NCI-H2227 treated with DMSO at 0.1 percent for 48 hours (cell line): Measurements from ENCODE around the gene ENTPD3.
A peak's percentile ranks its signal among the peaks of the same experiment; 100 is the strongest.
"Not testable (repeated sequence)": the region's sequence is repeated elsewhere in the genome, so short reads cannot be mapped to it uniquely, and the experiment has no call there.

Source experiments
- DNase-seq: peaks from one replicate; lab custom pipeline; 2025; lab: John Stamatoyannopoulos, UW

ENTPD3 gene

GRCh38 chr3:40407007-40407406 is 20.0 kb downstream of the ENTPD3 start:
- DNase-seq: no peak

- no peak for DNase-seq
Measured at GRCh38 chr3:40407611-40408010, 20.6 kb downstream of the ENTPD3 start.

- no peak for DNase-seq
Measured at GRCh38 chr3:40414270-40414669, 27.3 kb downstream of the ENTPD3 start.

- DNase-seq: no peak
Measured at GRCh38 chr3:40417845-40418543, 31.0 kb downstream of the ENTPD3 start.

- DNase-seq: no peak
Measured at GRCh38 chr3:40422861-40423260, 35.9 kb downstream of the ENTPD3 start.

GRCh38 chr3:40427045-40427669 is 40.2 kb downstream of the ENTPD3 start:
- DNase-seq: no peak

GRCh38 chr3:40432793-40433192 is 45.8 kb downstream of the ENTPD3 start:
- DNase-seq: no peak

- no peak for DNase-seq
Measured at GRCh38 chr3:40437889-40438288, 50.9 kb downstream of the ENTPD3 start.

GRCh38 chr3:40445062-40445461 is 58.1 kb downstream of the ENTPD3 start:
- DNase-seq: no peak

GRCh38 chr3:40445880-40446279 is 58.9 kb downstream of the ENTPD3 start:
- no peak for DNase-seq

- DNase-seq: no peak
Measured at GRCh38 chr3:40450438-40450837, 63.5 kb downstream of the ENTPD3 start.

- no peak for DNase-seq
Measured at GRCh38 chr3:40451551-40451950, 64.6 kb downstream of the ENTPD3 start.

- DNase-seq: no peak
Measured at GRCh38 chr3:40452057-40452456, 65.1 kb downstream of the ENTPD3 start.

GRCh38 chr3:40452562-40452875 is 65.5 kb downstream of the ENTPD3 start:
- no peak for DNase-seq

- peak; percentile 95 for DNase-seq
Measured at GRCh38 chr3:40452876-40453730, 66.1 kb downstream of the ENTPD3 start.

GRCh38 chr3:40453933-40454332 is 66.9 kb downstream of the ENTPD3 start:
- no peak for DNase-seq

- DNase-seq: no peak
Measured at GRCh38 chr3:40455328-40455727, 68.3 kb downstream of the ENTPD3 start.

GRCh38 chr3:40456279-40456939 is 69.4 kb downstream of the ENTPD3 start:
- no peak for DNase-seq

GRCh38 chr3:40456940-40457823 is 70.2 kb downstream of the ENTPD3 start, which contains the start of gene RPL14:
Gene RPL14, plus strand, starts transcription at chr3:40457339. Its CDS starts 133 bp downstream, at chr3:40457472.
- peak; percentile 89 for DNase-seq

- no peak for DNase-seq
Measured at GRCh38 chr3:40458473-40458872, 71.5 kb downstream of the ENTPD3 start.

GRCh38 chr3:40460481-40460880 is 73.5 kb downstream of the ENTPD3 start:
- DNase-seq: not testable (repeated sequence)
